ENCODE results near the gene LARGE1.

Gene LARGE1

GRCh38 chr22:33817512-33818127 is 102.7 kb downstream of the LARGE1 start:
- DNase-seq: no peak

GRCh38 chr22:33812360-33812977 is 107.8 kb downstream of the LARGE1 start:
- no peak for DNase-seq

- DNase-seq: no peak
Observed at GRCh38 chr22:33811686-33812085, 108.6 kb downstream of the LARGE1 start.

GRCh38 chr22:33811208-33811607 is 109.1 kb downstream of the LARGE1 start:
- DNase-seq: no peak

- DNase-seq: no peak
Observed at GRCh38 chr22:33807470-33807869, 112.8 kb downstream of the LARGE1 start.

- no peak for DNase-seq
Observed at GRCh38 chr22:33806191-33806590, 114.1 kb downstream of the LARGE1 start.

- DNase-seq: no peak
Observed at GRCh38 chr22:33803371-33804282, 116.6 kb downstream of the LARGE1 start.

GRCh38 chr22:33798401-33798800 is 121.9 kb downstream of the LARGE1 start:
- DNase-seq: no peak

GRCh38 chr22:33796494-33796893 is 123.8 kb downstream of the LARGE1 start:
- DNase-seq: peak; percentile 20

- no peak for DNase-seq
Observed at GRCh38 chr22:33793475-33793874, 126.8 kb downstream of the LARGE1 start.

- no peak for DNase-seq
Observed at GRCh38 chr22:33792832-33793231, 127.4 kb downstream of the LARGE1 start.

- DNase-seq: no peak
Observed at GRCh38 chr22:33789690-33790253, 130.5 kb downstream of the LARGE1 start.

- no peak for DNase-seq
Observed at GRCh38 chr22:33788927-33789326, 131.3 kb downstream of the LARGE1 start.

GRCh38 chr22:33787645-33788456 is 132.4 kb downstream of the LARGE1 start:
- DNase-seq: no peak

- no peak for DNase-seq
Observed at GRCh38 chr22:33786149-33786548, 134.1 kb downstream of the LARGE1 start.

GRCh38 chr22:33785283-33785968 is 134.8 kb downstream of the LARGE1 start:
- no peak for DNase-seq

GRCh38 chr22:33781411-33781810 is 138.9 kb downstream of the LARGE1 start:
- DNase-seq: no peak

GRCh38 chr22:33780531-33781136 is 139.6 kb downstream of the LARGE1 start:
- no peak for DNase-seq

- DNase-seq: no peak
Observed at GRCh38 chr22:33779243-33779642, 141.0 kb downstream of the LARGE1 start.

- no peak for DNase-seq
Observed at GRCh38 chr22:33776491-33776890, 143.8 kb downstream of the LARGE1 start.

GRCh38 chr22:33774781-33775180 is 145.5 kb downstream of the LARGE1 start:
- no peak for DNase-seq

- no peak for DNase-seq
Observed at GRCh38 chr22:33772745-33773144, 147.5 kb downstream of the LARGE1 start.
